ENCODE data around the gene TERC.

TERC gene

DNA sequence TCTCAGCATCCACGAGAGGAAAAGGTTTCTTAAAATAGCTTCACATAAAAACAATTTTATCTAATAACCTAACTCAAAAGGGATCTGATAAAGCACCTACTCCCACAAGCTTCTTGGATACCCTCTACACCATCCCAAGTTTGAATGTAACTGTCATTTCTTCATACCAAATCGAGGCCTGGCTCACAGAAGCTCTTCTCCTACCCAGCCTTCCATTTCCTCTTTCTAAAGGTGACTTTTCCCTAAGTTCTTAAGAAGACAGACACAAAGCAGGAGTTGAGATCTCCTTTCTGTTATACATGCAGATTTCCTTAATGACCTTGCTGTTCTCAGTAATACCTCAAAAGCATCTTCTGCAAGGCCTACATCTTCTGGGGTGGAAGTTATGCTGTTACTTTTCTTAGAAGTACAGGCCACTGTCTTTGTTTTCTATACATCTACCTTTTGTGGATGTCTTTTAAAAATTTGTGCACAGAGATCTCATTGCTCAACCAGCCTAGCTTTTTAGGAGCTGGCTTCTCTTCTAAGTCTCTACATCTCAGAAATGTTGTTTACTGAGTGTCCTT lies 44.5 kb upstream of the TERC start:
- Mint-ChIP-seq H3K9me3 (peaks cover 16% of the 10 kb centered on the region), H3K4me1 (peaks cover 19% of the 10 kb centered on the region), H3K27me3 (ENCODE audit: low read depth, poor library complexity) (peaks cover 5% of the 10 kb centered on the region), H3K27ac (no peak overlapping the region), H3K4me3 (no peak overlapping the region), H3K36me3 (ENCODE audit: low read depth) (peaks cover 12% of the 10 kb centered on the region)
- TF ChIP-seq, protein P1, sequence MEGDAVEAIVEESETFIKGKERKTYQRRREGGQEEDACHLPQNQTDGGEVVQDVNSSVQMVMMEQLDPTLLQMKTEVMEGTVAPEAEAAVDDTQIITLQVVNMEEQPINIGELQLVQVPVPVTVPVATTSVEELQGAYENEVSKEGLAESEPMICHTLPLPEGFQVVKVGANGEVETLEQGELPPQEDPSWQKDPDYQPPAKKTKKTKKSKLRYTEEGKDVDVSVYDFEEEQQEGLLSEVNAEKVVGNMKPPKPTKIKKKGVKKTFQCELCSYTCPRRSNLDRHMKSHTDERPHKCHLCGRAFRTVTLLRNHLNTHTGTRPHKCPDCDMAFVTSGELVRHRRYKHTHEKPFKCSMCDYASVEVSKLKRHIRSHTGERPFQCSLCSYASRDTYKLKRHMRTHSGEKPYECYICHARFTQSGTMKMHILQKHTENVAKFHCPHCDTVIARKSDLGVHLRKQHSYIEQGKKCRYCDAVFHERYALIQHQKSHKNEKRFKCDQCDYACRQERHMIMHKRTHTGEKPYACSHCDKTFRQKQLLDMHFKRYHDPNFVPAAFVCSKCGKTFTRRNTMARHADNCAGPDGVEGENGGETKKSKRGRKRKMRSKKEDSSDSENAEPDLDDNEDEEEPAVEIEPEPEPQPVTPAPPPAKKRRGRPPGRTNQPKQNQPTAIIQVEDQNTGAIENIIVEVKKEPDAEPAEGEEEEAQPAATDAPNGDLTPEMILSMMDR (IDR thresholded peaks at IDR 0.05): no peak
- no peak for DNase-seq

DNA sequence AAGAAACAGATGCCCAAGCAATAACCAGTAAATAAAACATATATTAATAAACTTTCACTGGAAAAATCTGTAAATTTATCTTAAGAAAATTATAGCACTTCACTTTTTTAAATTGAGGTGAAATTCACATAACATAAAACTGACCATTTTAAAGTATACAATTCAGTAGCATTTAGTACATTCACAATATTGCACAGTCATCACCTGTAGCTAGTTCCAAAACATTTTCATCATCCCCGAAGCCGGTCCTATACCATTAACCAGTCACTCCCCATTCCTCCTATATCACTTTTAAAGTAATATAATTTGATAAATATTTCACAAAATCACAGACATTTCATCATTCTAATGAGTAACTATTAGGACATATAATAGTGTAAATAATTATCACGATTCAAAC lies 39.8 kb upstream of the TERC start:
- Mint-ChIP-seq H3K27me3 (ENCODE audit: low read depth, poor library complexity) (no peaks in the 10 kb centered on the region), H3K36me3 (ENCODE audit: low read depth) (peaks cover 22% of the 10 kb centered on the region), H3K27ac (no peak overlapping the region), H3K4me1 (no peaks in the 10 kb centered on the region), H3K9me3 (no peaks in the 10 kb centered on the region), H3K4me3 (no peak overlapping the region)
- no peak for DNase-seq
- TF ChIP-seq, protein P1 (IDR thresholded peaks at IDR 0.05): no peak

DNA sequence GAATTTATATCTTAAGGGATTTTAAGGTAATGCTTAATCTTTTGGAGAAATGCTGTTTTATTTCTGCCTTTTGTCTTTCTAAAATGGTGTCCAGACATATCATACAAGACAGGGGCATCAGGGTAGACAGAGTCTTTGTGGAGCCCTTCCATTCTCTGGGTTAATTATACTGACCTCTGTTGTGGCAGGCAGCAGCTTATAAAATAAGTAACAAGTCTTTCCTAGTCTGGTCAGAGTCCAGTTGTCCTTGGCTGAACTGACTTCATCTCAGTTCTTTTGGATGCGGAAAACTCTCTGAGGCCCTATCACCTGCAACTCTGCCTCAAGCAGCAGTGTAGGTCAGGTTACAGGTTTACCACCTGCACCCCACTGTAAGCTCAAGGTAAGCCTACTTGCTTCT lies 27.5 kb upstream of the TERC start:
- Mint-ChIP-seq H3K27me3 (ENCODE audit: low read depth, poor library complexity) (no peaks in the 10 kb centered on the region), H3K4me3 (no peak overlapping the region), H3K27ac (no peak overlapping the region), H3K9me3 (no peaks in the 10 kb centered on the region), H3K4me1 (no peaks in the 10 kb centered on the region), H3K36me3 (ENCODE audit: low read depth) (peaks cover 10% of the 10 kb centered on the region)
- no peak for DNase-seq
- TF ChIP-seq, protein P1 (IDR thresholded peaks at IDR 0.05): no peak

DNA sequence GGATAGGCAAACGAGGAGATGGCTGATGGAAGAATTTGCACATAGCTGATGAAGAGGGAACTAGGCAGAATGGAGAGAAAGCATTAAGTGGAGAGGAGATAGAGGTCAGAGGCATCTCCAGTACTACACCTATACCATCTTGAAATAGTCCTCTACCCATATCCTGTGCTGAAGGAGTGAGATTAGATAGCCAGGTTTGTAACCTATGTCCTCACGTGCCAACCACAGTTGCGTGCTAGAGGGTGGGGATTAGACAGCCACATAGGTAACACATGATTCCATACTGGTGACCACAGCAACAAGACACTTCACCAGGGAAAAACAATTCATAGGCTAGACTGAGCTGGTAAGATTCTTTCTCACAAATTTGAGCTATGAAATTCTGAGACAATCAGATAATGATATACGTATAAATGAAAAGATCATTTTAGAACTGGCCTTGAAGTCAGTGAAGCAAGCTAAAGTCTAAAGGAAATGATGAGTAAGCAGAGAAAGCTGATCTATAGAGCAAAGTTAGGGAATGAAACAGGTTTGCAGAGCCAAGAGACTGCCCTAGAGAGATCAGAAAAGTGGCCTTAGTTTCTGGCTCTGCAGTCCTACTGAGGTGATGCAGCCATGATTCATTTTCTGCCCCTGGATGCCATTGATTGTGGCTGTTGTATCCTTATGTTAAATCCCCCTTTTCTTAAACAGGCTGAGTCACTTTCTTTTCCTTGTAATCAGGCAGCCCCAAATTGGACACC lies 26.0 kb upstream of the TERC start:
- Mint-ChIP-seq H3K4me1 (no peaks in the 10 kb centered on the region), H3K27ac (no peak overlapping the region), H3K27me3 (ENCODE audit: low read depth, poor library complexity) (no peaks in the 10 kb centered on the region), H3K9me3 (no peaks in the 10 kb centered on the region), H3K4me3 (no peak overlapping the region), H3K36me3 (ENCODE audit: low read depth) (peaks cover 22% of the 10 kb centered on the region)
- no peak for DNase-seq
- TF ChIP-seq, protein P1 (IDR thresholded peaks at IDR 0.05): no peak

DNA sequence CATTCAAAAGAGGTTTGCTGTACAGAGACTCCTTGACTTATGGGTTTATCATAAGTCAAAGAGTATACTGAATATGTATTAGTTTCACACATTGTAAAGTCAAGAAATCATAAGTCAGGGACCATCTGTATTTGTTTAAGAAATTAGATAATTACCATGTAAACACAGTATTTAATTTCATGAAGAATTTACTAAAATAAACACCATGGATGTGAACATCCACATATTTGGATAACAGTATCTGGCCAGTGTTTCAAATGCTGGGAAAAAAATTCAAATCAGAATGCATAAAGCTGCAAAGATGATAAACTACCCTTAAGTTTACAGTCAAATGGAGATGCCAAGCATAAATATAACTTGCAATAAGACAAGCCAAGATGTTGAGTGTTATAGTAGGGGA lies 25.4 kb upstream of the TERC start:
- Mint-ChIP-seq H3K4me1 (no peaks in the 10 kb centered on the region), H3K9me3 (no peaks in the 10 kb centered on the region), H3K27ac (no peak overlapping the region), H3K27me3 (ENCODE audit: low read depth, poor library complexity) (no peaks in the 10 kb centered on the region), H3K36me3 (ENCODE audit: low read depth) (peaks cover 29% of the 10 kb centered on the region), H3K4me3 (no peak overlapping the region)
- DNase-seq: no peak
- TF ChIP-seq, protein P1 (IDR thresholded peaks at IDR 0.05): no peak

DNA sequence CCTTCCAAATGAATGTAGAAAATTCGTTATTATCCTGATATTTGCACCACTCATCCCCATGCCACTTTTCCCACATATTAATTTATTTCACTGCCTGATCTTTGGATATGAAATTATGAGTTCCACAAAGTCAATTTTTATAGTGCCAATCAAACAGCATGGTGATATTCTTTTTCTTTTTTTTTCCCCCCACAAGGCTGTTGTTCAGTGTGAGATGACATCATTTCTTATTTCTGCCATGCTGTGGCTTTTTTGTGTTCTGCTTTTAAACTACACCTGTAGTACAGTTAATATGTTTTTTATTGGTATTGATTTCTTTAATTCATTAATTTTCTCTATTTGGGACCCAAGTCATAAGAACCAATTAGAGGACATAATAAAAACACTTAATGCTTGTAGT lies 22.9 kb upstream of the TERC start:
- H3K36me3 Mint-ChIP-seq (ENCODE audit: low read depth): peaks cover 28% of the 10 kb centered on the region
- TF ChIP-seq, protein P1 (IDR thresholded peaks at IDR 0.05): no peak
- DNase-seq: no peak
- H3K4me3 Mint-ChIP-seq: no peak overlapping the region
- no peak overlapping the region for H3K27ac Mint-ChIP-seq
- no peaks in the 10 kb centered on the region for H3K9me3 Mint-ChIP-seq
- no peaks in the 10 kb centered on the region for H3K27me3 Mint-ChIP-seq (ENCODE audit: low read depth, poor library complexity)
- H3K4me1 Mint-ChIP-seq: no peaks in the 10 kb centered on the region

Data from nephron progenitor cell (in vitro differentiated cells).